ENCODE measurements around the gene SEMA4B. TPM values are rescaled to one million over a fixed set of nuclear protein-coding genes. Genes with fewer than 3 reads are reported as not detected.

Gene SEMA4B
- total and polyA plus RNA-seq, 10 of the 15 experiments (the other 5 are each of a cell fraction or from before 2014, with no cell fraction given) = 0.87 to 26.0 (median 9.3) TPM

DNA sequence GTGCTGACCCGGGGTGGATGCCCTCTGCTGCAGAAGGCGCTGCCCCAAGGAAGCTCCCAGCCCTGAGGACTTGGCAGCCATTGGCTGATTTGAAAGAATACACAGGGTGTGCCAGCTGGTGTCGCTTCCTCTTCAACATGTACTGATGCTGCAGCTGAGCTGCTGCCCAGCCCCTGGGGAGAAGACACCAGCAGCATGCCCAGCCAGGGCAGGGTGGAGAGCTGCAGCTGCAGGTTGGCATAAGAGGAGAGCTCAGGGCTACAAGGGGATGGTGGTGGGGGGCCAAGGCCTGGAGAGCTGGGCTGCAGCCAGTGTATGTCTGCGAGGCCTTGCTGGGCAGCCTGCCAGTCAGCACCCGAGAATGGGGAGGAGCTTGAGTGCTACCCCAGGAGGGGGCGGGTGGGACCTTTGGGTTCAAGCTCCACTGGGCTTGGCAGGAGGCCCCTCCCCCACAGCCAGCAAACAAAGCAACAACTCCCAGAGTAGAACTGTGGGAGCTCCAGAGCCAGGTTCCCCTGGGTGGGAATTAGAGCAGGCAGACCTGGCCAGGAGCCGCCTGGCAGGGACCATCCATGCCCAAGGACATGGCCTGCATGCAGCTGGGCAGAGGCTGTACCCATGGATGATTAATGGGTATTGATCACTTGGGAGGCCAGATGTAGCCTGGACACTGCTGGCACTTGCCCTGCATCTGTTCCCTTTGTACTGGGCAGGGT lies 9.2 kb upstream of the SEMA4B start (continued):
- no peak for TF ChIP-seq TAF1 (IDR thresholded peaks at IDR 0.05; ENCODE audit: borderline replicate concordance, low read depth, low read length)
- no peak for TF ChIP-seq PAX8 (IDR thresholded peaks at IDR 0.05)
- no peak for TF ChIP-seq CHD4 (IDR thresholded peaks at IDR 0.05)
- TF ChIP-seq BHLHE40 (IDR thresholded peaks at IDR 0.05; ENCODE audit: borderline replicate concordance in 1 of 2, low read depth in 2 of 2, low read length in 1 of 2) = peak; percentile 5 to 41; a peak in 1 of 4 replicates
- no peak for TF ChIP-seq SMAD1 (IDR thresholded peaks at IDR 0.05; ENCODE audit: low read depth, partially characterized antibody)
- TF ChIP-seq FOXK2 (IDR thresholded peaks at IDR 0.05) = no peak
- TF ChIP-seq CBX3 (IDR thresholded peaks at IDR 0.05; ENCODE audit: borderline replicate concordance, low read depth) = no peak

DNA sequence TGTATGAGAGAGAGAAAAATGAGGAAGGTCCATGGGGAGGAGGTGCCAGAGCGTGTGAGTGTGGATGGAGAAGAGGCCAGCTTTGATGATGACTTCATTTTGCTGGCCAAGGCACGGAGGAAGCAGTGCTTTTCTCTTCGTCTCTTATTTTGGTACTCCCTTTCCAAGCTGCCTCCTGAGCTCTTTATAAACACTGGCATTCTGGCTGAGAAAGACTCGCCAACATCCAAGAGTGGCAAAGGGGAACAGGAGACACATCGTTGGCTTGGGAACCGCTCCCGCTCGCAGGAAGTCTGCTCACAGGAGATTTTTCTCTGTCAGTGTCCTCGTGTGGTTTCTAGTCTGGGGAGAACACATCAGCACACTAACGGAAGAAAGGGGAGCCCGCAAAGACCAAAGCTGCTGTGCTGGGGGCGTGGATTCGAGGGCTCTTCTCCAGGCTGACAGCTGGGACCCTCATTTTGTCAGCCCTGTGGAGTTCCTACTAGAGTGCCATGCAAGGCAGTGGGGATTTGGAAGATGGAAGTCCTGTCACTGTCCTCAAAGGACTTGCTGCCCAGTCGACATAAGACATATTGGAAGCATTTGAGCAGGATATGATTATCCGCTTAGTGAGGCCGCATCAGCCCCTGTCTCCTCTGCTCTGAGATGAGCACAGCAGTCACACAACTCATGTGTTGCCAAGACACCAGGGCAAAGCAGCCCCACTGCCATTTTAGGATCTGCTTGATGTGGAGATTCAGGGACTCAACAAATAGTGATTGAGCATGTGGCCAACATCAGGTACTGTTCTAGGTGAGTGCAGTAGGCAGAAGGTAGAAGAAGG lies 8.0 kb upstream of the SEMA4B start:
- no peak overlapping the region for H3K27ac ChIP-seq (ENCODE audit: control insufficient read depth, insufficient read depth)
- in situ Hi-C loops (cut with MboI) (no loop called here), intact Hi-C loops (cut with micrococcal nuclease; ENCODE audit: unreplicated experiment) (loop anchor here (5.0 kb wide), 1 partner anchor 39 kb away; the partner anchor contains the start of genes CIB1 and GDPGP1)
- FAIRE-seq (no peak), ATAC-seq (no peak), DNase-seq (ENCODE audit: low read depth, low spot score) (no peak)
- H3K4me3 ChIP-seq = 0 out of 2 replicates have a peak overlapping the region, but pooled peaks have one; percentile 10
- 0 out of 4 replicates have a peak, but pooled peaks cover 0 to 2% of the 10 kb centered on the region in 2 experiments for H3K36me3 ChIP-seq (ENCODE audit: control insufficient read depth in 2 of 2, insufficient read depth in 2 of 2, low read length in 1 of 2)
- H3K79me2 ChIP-seq (ENCODE audit: control insufficient read depth, insufficient read depth, low read length) = peaks cover 1% of the 10 kb centered on the region; the same call in 1 of the 2 replicates
- no peaks in the 10 kb centered on the region for H4K20me1 ChIP-seq (ENCODE audit: control insufficient read depth, insufficient read depth)
- H2AFZ ChIP-seq (ENCODE audit: control insufficient read depth, low read depth, low read length) = peak overlapping the region; percentile 37
- no peaks in the 10 kb centered on the region for H3K9me3 ChIP-seq (replicated peaks; ENCODE audit: control insufficient read depth, insufficient read depth, low read length)
- CTCF ChIA-PET = interaction anchor here (0.6 to 3.6 kb wide), 9 partner anchors 7 to 89 kb away, joined by 3 to 22 read pairs (median 4); partner anchors contain the start of genes CIB1 and SEMA4B
- H3K27me3 ChIP-seq (replicated peaks in 1 of 2; ENCODE audit: control insufficient read depth in 2 of 2, insufficient read depth in 2 of 2, low read length in 1 of 2) = no peaks in the 10 kb centered on the region
- peak overlapping the region; percentile 54 for H3K4me2 ChIP-seq (ENCODE audit: control insufficient read depth, insufficient read depth)
- H3K9ac ChIP-seq (ENCODE audit: control insufficient read depth, insufficient read depth, low read length) = no peak overlapping the region; the same call in 1 of the 2 replicates
- SMC1A ChIA-PET (ENCODE audit: uncharacterized antibody, unreplicated experiment) = interaction anchor here (0.6 to 5.3 kb wide), 10 partner anchors 8 to 96 kb away, joined by 3 to 47 read pairs (median 8); partner anchors contain the start of genes CIB1, GDPGP1 and SEMA4B
- POLR2A ChIA-PET = interaction anchor here (0.7 to 6.0 kb wide), 9 partner anchors 10 to 94 kb away, joined by 3 to 101 read pairs (median 5); partner anchors contain the start of genes CIB1, GDPGP1 and SEMA4B
- 55% methylated on average over 16 of the region's 16 CpGs for WGBS (ENCODE audit: insufficient coverage, insufficient replicate concordance, low lambda C conversion rate, missing lambda C conversion rate)
- RAD21 ChIA-PET (ENCODE audit: unreplicated experiment) = interaction anchor here (0.9 to 3.3 kb wide), 11 partner anchors 8 to 39 kb away, joined by 3 to 43 read pairs (median 5); partner anchors contain the start of gene SEMA4B
- H3K4me1 ChIP-seq (ENCODE audit: control insufficient read depth, insufficient read depth, low read length) = peaks cover 41% of the 10 kb centered on the region
- no TSS peak for BruUV-seq (replicated peaks)
- no peak for TF ChIP-seq NFYB (IDR thresholded peaks at IDR 0.05; ENCODE audit: insufficient read depth, low read depth, low read length)
- TF ChIP-seq CHD1 (IDR thresholded peaks at IDR 0.05; ENCODE audit: low read depth, low read length) = no peak
- no peak for TF ChIP-seq BMI1 (IDR thresholded peaks at IDR 0.05; ENCODE audit: borderline replicate concordance)
- TF ChIP-seq, protein P1, sequence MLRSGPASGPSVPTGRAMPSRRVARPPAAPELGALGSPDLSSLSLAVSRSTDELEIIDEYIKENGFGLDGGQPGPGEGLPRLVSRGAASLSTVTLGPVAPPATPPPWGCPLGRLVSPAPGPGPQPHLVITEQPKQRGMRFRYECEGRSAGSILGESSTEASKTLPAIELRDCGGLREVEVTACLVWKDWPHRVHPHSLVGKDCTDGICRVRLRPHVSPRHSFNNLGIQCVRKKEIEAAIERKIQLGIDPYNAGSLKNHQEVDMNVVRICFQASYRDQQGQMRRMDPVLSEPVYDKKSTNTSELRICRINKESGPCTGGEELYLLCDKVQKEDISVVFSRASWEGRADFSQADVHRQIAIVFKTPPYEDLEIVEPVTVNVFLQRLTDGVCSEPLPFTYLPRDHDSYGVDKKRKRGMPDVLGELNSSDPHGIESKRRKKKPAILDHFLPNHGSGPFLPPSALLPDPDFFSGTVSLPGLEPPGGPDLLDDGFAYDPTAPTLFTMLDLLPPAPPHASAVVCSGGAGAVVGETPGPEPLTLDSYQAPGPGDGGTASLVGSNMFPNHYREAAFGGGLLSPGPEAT (IDR thresholded peaks at IDR 0.05; ENCODE audit: low read depth) = no peak
- no peak for TF ChIP-seq NR2C1 (IDR thresholded peaks at IDR 0.05)
- TF ChIP-seq, protein P2, sequence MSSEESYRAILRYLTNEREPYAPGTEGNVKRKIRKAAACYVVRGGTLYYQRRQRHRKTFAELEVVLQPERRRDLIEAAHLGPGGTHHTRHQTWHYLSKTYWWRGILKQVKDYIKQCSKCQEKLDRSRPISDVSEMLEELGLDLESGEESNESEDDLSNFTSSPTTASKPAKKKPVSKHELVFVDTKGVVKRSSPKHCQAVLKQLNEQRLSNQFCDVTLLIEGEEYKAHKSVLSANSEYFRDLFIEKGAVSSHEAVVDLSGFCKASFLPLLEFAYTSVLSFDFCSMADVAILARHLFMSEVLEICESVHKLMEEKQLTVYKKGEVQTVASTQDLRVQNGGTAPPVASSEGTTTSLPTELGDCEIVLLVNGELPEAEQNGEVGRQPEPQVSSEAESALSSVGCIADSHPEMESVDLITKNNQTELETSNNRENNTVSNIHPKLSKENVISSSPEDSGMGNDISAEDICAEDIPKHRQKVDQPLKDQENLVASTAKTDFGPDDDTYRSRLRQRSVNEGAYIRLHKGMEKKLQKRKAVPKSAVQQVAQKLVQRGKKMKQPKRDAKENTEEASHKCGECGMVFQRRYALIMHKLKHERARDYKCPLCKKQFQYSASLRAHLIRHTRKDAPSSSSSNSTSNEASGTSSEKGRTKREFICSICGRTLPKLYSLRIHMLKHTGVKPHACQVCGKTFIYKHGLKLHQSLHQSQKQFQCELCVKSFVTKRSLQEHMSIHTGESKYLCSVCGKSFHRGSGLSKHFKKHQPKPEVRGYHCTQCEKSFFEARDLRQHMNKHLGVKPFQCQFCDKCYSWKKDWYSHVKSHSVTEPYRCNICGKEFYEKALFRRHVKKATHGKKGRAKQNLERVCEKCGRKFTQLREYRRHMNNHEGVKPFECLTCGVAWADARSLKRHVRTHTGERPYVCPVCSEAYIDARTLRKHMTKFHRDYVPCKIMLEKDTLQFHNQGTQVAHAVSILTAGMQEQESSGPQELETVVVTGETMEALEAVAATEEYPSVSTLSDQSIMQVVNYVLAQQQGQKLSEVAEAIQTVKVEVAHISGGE (CRISPR knock-in tag; IDR thresholded peaks at IDR 0.05) = no peak
- TF ChIP-seq SMAD1 (IDR thresholded peaks at IDR 0.05; ENCODE audit: low read depth, partially characterized antibody) = no peak
- no peak for TF ChIP-seq CHD4 (IDR thresholded peaks at IDR 0.05)
